ENCODE measurements around the gene IFT20. TPM values are rescaled to one million over a fixed set of nuclear protein-coding genes. Genes with fewer than 3 reads are reported as not detected.

IFT20 gene
- polyA plus RNA-seq, 2 of the 4 experiments (the other 2 are of a cell fraction), result 56.8 to 72.1 TPM

- no peak for FAIRE-seq
- Histone ChIP-seq H3K27ac (peak overlapping the region; percentile 80 to 86), H3K4me3 (peak overlapping the region; percentile 86), H3K4me1 (peaks cover 31% of the 10 kb centered on the region), H3K9me3 (no peaks in the 10 kb centered on the region), H3K4me2 (peak overlapping the region; percentile 85)
- POLR2A ChIA-PET, result interaction anchor here (0.8 to 2.1 kb wide), 11 partner anchors 10 to 442 kb away, joined by 3 to 65 read pairs (median 3); partner anchors contain the start of genes POLDIP2 and TMEM97
- ATAC-seq, result peak; percentile 0 to 4; a peak in 3 of 6 replicates
- WGBS (ENCODE audit: missing lambda C conversion rate), result 9% methylated on average over 18 of the region's 18 CpGs
- CTCF ChIA-PET, result interaction anchor here (1.1 to 7.0 kb wide), 9 partner anchors 9 to 109 kb away, joined by 4 to 41 read pairs (median 8); partner anchors contain the start of genes POLDIP2 and TMEM97
- TF ChIP-seq CTCF (IDR thresholded peaks at IDR 0.05) (no peak), KDM1A (IDR thresholded peaks at IDR 0.05; ENCODE audit: low read depth) (no peak), BCL3 (IDR thresholded peaks at IDR 0.05) (0 out of 3 replicates have a peak, but pooled peaks have one; percentile 5), MAFK (IDR thresholded peaks at IDR 0.05; ENCODE audit: partially characterized antibody) (no peak)
- DNase-seq (ENCODE audit: low read depth in 1 of 2, low spot score in 1 of 2), result no peak
These were observed 539 bp downstream of the IFT20 start for GRCh38 chr17:28334666-28335200.

- WGBS (ENCODE audit: missing lambda C conversion rate), result 65% methylated on average over 6 of the region's 6 CpGs
These were observed 1.1 kb downstream of the IFT20 start for GRCh38 chr17:28334171-28334570.

More at GRCh38 chr17:28334171-28334570, 1.1 kb downstream of the IFT20 start:
- CTCF ChIA-PET, result interaction anchor here (1.1 to 7.0 kb wide), 5 partner anchors 8 to 101 kb away, joined by 4 to 41 read pairs (median 12); partner anchors contain the start of gene TMEM97
- peak overlapping the region; percentile 85 for H3K4me2 ChIP-seq
- POLR2A ChIA-PET, result interaction anchor here (0.8 to 2.0 kb wide), 2 partner anchors 23 to 48 kb away, joined by 3 to 6 read pairs; partner anchors contain the start of gene POLDIP2
- H3K4me3 ChIP-seq, result peak overlapping the region; percentile 86
- no peaks in the 10 kb centered on the region for H3K9me3 ChIP-seq
- DNase-seq (ENCODE audit: low read depth in 1 of 2, low spot score in 1 of 2), result no peak
- H3K4me1 ChIP-seq, result peaks cover 31% of the 10 kb centered on the region
- peak overlapping the region in 1 of 2 experiments; percentile 86; a peak in 1 of 6 replicates for H3K27ac ChIP-seq
- no peak for ATAC-seq
- TF ChIP-seq HMGXB4 (CRISPR knock-in tag; IDR thresholded peaks at IDR 0.05; ENCODE audit: borderline replicate concordance), result no peak
- TF ChIP-seq REST (IDR thresholded peaks at IDR 0.05), result no peak
- TF ChIP-seq HOXA7 (CRISPR knock-in tag; IDR thresholded peaks at IDR 0.05), result no peak
- TF ChIP-seq ZC3H11A (IDR thresholded peaks at IDR 0.05), result no peak
- TF ChIP-seq MAZ (IDR thresholded peaks at IDR 0.05; ENCODE audit: borderline replicate concordance, low read depth, low read length), result no peak
- no peak for FAIRE-seq
